Activated CD8-positive, alpha-beta memory T cell treated with anti-CD3 and anti-CD28 coated beads for 1 hour (primary cell): ENCODE results near the gene ATP6V0A4.
"Not testable (repeated sequence)": the region's sequence is repeated elsewhere in the genome, so short reads cannot be mapped to it uniquely, and the experiment has no call there.

Experiments
- DNase-seq, 2 donors: peaks; one replicate each; pipeline ENCODE4 v3.0.0-alpha.2; 2020; ENCODE audit warnings: low read depth in 1 of 2; ENCODE audit errors: extremely low read depth in 1 of 2

The ATP6V0A4 gene

DNA sequence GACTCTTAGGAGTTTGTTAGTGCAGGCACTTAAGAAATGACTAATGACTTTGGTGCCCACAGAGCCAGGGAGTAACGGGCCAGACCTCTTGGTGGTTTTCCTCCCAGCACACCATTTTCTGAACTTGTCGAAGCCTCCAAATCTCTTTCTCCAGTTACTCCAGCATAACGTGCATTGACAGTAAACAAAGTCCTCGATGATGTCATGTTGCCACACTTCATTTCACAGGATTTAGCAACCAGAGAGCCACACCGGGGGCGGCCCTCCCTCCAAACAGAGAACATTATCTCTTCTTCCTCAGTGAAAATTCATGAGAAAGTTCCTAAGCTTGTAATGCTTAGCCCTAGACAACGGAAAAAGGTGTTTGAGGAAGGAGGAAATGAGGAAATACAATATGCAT lies 92.8 kb downstream of the ATP6V0A4 start:
- no peak for DNase-seq

DNA sequence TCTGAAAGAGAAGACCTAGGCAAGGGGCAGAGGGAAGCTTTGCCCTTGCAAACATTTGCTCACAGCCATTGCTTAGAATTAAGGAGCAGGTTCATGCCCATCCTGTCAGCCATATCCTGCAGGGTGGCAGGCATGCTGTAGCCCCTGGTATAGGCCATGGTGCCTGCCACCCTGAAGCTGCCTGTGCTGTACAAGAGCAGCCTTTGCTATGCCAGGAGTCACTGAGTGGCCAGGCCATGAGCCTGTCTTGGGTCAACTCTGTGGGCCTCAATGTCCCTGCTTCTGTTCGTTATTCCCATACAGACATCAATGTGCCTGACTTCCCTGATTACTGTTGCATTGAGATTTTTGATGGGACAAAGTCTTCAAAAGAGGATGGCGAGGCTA lies 96.5 kb downstream of the ATP6V0A4 start:
- DNase-seq = no peak

DNA sequence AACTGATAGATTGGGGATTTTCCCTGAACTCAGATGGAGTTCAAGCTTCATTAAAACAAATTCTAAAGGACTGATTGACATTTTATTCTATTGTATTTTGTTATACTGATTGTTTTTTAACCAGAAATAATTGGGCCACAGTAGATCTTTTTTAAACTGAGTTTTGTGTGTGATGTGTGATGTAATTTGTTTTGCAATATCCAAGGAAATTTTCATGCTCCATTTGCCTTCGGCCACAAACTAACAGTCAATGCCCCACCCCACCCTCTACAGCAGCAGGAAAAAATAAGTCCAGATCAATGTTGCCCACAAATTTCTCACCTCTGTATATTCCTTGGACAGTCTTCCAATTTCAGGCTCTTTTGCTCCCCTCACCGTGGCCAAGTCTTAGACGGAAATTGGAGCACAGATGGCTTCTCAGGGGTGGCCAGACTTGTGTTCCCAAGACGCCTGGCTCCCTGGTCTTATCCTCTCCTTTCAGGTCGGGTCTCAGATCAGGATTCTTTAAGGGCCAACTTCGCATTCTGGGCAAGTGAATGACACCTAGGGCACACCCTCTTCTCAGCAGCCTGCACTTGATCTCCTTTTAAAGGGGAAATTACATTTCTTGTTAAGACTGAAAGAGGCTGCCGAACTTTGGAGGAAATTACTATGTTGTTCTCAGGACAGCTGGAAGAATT lies 97.0 kb downstream of the ATP6V0A4 start, which contains the start of gene SVOPL:
Gene SVOPL, minus strand, starts transcription at position 506 of the 680 bp plus-strand sequence. CDS start 22,317 bp downstream, outside the sequence.
- no peak for DNase-seq

DNA sequence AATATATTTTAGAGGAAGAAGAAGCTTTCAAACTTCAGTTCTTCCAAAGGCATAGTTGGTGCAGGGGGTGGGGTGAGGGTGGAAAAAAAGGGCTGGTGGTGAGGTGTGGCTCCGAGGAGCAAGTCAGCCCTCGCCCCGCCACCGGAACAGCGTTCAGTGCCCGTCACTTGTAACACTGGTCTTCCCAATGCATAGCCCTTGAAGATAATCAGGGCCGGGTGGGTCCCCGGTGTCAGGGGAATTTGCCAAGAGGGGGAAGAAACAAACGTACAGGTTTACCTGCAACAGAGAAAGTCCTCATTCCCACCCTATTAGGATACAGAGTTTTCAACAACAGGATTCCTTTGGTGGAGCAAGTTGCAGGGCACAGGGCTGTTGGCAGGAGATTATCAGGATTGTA lies 98.3 kb downstream of the ATP6V0A4 start:
- no peak for DNase-seq

DNA sequence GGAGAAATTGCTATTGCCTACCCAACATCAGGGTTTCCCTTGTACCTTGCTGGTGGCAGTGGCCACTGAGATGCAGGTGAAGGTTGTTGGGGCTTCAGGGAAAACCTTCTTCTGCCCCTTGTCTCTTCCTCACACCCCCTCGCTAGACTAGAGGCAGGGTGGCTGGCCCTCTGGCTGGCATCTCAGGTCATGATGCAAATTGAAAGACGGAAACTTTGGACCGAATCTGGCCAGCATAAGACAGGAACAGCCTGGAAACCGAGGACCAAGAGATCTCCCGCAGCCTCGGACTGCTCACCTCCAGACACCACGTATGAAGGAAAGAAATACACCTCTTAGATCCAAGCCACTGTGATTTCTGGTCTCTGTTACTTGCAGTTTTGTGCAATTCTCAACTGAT lies 99.7 kb downstream of the ATP6V0A4 start:
- no peak for DNase-seq

DNA sequence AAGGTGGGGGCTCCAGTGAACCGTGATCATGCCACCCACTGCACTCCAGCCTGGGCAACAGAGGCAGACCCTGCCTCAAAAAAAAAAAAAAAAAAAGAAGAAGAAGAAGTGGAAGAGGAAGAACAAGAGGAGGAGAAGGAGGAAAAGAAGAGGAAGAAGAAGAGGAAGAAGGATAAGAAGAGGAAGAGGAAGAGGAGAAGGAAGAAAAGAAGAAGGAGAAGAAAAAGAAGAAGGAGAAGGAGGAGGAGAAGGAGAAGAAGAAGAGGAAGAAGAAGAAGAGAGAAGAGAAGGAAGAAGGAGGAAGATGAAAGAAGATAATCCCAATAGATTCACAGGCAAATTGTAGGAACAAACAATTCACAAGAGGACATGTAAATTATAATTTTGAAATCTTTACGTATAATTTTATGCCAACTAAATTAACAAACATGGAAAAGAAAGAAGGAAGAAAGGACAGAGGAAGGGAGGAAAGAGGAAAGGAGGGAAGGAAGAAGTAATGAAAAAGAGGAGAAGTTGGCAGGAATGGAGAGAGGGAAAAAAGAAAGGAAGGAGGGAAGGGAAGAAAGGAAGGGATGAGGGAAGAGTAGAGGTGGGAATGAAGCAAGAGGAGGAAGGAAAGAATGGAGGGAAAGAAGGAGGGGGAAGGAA lies 100.3 kb downstream of the ATP6V0A4 start:
- DNase-seq = no peak

DNA sequence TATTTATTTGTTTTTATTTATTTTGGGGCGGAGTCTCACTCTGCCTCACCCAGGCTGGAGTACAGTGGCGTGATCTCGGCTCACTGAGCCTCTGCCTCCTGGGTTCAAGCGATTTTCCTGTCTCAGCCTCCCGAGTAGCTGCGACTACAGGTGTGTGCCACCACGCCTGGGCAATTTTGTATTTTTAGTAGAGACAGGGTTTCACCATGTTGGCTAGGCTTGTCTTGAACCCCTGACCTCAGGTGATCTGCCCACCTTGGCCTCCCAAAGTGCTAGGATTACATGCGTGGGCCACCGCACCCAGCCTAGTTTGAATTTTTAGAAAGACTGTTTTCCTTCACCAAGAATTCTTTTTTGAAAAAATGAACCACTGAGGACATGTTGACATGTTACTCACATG lies 102.2 kb downstream of the ATP6V0A4 start:
- DNase-seq = not testable (repeated sequence)

DNA sequence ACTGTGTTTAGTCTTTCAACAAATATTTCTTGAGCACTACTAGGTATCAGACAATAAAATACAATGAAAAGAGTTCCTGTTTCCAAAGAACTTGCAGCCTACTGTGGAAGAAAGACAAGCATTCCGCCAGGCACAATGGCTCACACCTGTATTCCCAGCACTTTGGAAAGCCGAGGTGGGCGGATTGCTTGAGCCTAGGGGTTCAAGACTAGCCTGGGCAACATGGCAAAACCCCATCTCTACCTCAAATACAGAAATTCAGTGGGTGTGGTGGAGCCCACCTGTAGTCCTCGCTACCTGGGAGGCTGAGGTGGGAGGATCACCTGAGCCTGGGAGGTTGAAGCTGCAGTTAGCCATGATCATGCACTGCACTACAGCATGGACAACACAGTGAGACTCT lies 102.9 kb downstream of the ATP6V0A4 start:
- no peak for DNase-seq

DNA sequence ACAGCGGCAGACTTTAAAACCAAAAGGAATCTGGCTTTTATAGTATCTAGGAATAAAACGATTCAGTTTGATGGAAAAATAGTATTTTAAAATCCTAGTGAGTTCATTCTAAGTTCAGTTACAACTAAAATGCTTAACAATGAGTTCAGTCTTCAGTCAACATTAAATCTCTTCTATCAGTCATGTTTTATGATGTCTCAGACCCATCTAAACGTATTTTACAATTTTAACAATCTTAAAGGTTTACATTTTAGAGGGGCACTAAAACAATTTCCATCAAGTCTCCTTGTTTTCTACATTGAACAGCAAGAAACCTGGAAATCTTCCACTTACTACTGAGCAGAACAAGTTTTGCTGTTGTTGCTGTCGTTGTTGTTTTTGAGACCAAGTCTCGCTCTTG lies 106.8 kb downstream of the ATP6V0A4 start:
- DNase-seq = no peak

DNA sequence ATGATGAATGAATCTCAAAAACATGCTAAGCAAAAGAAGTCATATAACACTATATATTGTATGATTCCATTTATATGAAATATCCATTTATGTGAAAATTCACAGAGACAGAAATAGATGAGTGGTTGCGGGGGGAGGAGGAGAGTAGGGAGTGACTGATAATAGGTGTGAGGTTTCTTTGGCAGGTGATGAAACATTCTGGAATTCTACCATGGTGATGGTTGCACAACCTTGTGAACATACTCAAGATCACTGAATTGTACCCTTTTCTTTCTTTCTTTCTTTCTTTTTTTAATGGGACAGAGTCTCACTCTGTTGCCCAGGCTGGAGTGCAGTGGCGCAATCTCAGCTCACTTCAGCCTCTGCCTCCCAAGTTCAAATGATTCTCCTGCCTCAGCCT lies 107.5 kb downstream of the ATP6V0A4 start:
- DNase-seq = no peak

DNA sequence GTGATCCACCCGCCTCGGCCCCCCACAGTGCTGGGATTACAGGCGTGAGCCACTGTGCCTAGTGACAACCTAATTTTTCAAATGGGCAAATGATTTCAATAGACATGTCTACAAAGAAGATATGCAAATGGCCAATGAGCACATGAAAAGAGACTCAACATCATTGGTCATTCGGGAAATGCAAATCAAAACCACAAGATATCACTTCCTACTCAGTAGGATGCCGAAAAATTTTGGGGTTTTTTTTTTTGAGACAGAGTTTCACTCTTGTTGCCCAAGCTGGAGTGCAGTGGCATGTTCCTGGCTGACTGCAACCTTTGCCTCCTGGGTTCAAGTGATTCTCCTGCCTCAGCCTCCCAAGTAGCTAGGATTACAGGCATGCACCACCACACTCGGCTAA lies 110.0 kb downstream of the ATP6V0A4 start:
- DNase-seq = not testable (repeated sequence)

DNA sequence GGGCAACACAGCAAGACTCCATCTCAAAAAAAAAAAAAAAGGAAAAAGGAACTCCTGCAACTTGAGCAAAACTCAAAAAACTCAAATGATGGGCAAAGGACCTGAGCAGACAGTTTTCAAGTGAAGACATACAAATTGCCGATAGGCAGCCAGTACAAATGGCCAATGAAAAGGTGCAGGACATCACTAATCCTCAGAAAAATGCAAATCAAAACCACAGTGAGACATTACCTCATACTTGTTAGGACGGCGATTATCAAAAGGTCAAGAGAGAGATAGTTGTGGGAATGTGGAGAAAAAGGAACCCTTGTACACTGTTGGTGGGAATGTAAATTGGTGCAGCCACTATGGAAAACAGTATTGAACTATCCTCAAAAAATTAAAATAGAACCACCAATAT lies 113.7 kb downstream of the ATP6V0A4 start:
- no peak for DNase-seq

DNA sequence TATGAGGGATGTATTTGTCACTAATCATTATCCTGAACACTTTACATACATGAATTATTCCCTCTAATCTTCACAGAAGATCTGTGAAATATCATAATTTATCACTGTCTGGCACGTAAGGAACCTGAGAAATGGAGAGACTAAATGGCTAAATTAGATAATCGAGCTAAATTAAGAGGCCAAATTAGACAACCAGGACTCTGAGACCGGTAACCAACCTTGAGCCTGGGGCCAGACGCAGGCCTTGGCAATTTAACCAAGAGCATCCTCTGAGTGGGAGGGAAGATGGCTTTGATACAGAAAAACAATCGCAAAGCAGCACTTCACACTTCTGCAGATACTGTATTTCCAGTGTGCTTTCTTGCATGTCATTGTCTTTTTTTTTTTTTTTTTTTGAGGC lies 118.2 kb downstream of the ATP6V0A4 start:
- no peak for DNase-seq

DNA sequence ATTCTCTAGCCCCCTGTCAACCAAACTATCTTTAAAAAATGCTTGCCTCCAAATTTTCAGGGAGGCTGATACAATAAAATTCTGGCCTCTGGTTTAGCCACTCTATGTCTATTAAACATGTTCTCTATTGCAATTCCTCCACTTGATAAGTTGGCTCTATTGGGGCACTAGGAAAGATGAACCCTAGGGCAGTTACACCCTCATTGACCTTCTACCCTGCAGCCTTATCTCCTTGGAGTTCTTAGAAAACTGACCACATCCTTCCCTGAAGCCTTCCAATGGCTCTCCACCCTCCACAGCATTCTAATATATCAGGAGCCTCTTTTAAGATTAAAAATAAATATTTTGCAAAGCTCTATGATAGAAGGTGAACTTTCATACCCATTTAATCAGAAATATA lies 127.4 kb downstream of the ATP6V0A4 start:
- no peak for DNase-seq

DNA sequence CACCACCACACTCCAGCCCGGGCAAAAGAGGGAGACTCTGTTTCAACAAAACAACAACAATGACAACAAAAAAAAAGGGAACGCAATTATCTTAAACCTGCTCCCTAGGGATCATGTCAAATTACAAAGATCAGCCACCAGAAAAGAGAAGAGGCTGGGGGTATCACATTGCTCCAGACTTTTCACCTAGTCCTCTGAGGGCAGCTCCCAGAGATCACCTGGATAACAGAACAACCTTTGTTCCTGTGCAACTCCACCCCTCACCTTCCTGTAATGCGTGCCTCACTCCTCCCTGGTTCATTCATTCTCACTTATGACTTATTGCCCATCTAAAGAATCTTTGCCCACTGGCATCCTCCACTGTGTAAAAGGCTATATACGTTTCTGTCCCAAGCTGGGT lies 128.6 kb downstream of the ATP6V0A4 start:
- no peak for DNase-seq

DNA sequence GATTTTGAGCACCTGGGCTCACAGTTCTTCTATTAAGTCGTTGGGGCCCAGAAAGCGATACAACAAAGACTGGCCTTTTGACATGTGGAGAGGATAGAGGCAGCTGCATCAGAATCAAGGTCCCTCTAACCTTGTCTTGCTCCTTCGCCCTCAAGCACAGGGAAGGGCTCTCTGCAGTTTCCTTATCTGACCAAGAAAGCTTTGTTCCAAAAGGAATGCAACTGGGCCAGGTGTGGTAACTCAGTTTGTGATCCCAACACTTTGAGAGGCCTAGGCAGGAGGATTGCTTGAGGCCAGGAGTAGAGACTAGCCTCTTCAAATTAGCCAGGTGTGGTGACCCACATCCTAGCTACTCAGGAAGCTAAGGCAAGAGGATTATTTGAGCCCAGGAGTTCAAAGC lies 129.1 kb downstream of the ATP6V0A4 start:
- DNase-seq = no peak

DNA sequence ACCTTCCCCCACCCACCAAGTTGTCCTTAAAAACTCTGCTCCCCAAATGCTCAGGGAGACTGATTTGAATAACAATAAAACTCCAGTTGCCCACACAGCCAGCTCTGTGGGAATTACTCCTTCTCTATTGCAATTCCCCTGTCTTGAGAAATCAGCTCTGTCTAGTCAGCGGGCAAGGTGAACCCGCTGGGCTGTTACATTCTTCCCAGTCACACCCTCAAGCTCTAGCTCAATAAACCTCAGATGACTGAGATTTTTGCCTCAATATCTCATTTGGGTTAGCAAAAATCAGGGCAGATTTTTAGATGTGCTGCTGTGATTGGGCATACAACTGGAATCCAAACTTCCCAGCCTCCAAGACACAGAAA lies 129.8 kb downstream of the ATP6V0A4 start:
- no peak for DNase-seq

DNA sequence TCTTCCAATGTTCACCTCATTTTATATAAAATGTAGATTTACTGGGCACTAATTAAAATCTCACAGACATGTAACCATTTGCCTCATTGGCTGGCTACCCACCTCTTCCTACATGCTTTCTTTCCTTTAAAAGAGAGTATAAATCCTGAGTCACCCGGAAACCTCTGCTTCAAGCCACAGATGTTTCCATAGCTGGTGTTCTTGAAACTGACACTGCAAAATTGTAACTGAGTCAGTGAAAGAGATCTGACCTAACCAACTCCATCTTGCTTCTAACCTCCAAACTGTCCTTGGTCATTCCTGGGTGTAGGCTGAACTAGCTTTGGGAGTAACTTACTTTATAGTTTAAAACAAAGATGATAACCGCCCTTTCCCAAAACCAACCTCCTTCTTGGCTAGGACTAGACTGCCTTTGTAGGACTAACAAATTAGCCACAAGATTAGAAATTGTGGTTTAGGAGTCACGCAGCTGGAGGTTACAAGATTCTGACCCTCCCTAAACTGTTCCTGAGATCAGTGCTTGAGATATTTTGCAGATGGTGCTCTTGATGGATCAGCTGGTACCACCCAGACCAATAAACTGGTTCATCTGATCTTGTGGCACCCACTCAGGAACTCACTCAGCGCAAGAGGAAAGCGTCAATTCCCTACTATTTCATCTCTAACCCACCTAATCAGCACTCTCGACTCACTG lies 130.3 kb downstream of the ATP6V0A4 start:
- no peak for DNase-seq

DNA sequence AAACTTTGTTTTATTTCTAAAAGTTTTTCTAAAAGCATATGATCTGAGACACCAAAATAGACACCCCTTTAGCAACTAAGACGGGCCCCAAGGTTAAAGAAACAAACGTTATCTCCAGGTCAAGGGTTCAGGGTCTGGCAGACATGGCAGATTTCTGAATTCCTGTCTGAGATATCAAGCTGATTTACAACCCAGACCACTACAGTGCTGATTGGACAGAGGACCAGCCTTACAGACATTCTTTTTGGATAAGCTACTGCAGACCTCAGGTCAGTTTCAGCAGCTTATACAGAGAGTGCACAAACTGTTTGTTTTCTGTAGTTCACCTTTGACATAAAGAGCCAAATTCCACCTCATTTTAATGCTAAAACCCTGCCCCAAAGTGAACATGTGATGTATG lies 131.6 kb downstream of the ATP6V0A4 start:
- no peak for DNase-seq

DNA sequence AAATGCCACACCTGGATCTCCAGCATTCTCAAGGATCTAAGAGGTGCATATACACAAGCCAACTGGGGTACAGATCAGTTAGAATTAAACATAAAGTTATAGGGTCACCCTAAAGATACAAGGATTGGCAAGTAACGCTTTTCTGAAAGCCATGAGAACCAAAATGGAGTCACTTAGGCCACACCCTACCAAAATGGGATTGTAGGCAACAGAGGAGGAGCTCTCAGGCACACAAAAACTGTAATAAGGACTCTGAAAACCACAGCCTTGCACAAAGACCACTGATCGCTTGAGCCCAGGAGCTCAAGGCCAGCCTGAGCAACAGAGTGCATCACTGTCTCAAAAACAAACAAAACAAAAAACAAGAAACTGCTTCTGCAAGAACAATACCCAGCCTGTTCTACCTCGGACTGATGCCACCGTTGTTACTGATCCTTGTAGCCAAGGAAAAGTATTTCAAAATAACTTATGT lies 132.3 kb downstream of the ATP6V0A4 start:
- no peak for DNase-seq

DNA sequence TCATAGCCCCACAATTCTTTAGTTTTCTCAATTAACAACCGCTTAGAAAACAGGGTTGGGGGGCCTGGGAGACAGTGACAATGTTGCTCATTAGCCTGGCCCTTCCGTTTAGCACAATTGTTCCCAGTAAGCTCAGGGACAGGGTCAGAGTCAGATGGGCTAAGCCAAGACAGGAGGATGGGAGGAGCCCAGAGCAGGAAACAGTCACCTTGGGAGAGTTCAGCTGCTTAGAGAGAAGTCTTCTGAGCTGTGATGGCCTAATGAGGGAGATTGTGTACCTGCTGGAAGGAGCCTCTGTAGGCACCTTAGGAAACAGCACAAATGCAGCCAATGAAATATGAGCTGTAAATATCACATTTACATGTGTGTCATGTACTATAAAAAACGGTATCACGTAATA lies 132.7 kb downstream of the ATP6V0A4 start:
- DNase-seq = no peak
